Measurements from ENCODE around the gene ASPG.

ASPG gene

GRCh38 chr14:104085032-104085888 is at the start of gene ASPG:
TSS of gene ASPG (plus strand) at chr14:104085700. CDS start at chr14:104085771, 71 bp downstream.
- H3K27me3 ChIP-seq (ENCODE audit: control insufficient read depth, insufficient read depth, low read length) = peaks cover 4% of the 10 kb centered on the region
- peak within 1 kb of the TSS; percentile 41 for H3K4me3 ChIP-seq (ENCODE audit: low read depth, low read length)
- no peak within 1 kb of the TSS for H3K9ac ChIP-seq (ENCODE audit: low read depth, low read length)
- H3K36me3 ChIP-seq (ENCODE audit: control insufficient read depth, insufficient read depth, low read length) = no peaks in the 10 kb centered on the region
- no peaks in the 10 kb centered on the region for H3K4me1 ChIP-seq (ENCODE audit: control insufficient read depth, insufficient read depth, low read length)
- H3K9me3 ChIP-seq (ENCODE audit: control insufficient read depth, insufficient read depth, low read length) = no peaks in the 10 kb centered on the region

- H3K36me3 ChIP-seq (ENCODE audit: control insufficient read depth, insufficient read depth, low read length) = no peaks in the 10 kb centered on the region
- H3K4me3 ChIP-seq (ENCODE audit: low read depth, low read length) = no peak overlapping the region
- H3K4me1 ChIP-seq (ENCODE audit: control insufficient read depth, insufficient read depth, low read length) = no peaks in the 10 kb centered on the region
- H3K27me3 ChIP-seq (ENCODE audit: control insufficient read depth, insufficient read depth, low read length) = no peaks in the 10 kb centered on the region
- H3K9ac ChIP-seq (ENCODE audit: low read depth, low read length) = no peak overlapping the region
- H3K9me3 ChIP-seq (ENCODE audit: control insufficient read depth, insufficient read depth, low read length) = no peaks in the 10 kb centered on the region
These were observed 49.3 kb upstream of the ASPG start for GRCh38 chr14:104036212-104036611.

DNA sequence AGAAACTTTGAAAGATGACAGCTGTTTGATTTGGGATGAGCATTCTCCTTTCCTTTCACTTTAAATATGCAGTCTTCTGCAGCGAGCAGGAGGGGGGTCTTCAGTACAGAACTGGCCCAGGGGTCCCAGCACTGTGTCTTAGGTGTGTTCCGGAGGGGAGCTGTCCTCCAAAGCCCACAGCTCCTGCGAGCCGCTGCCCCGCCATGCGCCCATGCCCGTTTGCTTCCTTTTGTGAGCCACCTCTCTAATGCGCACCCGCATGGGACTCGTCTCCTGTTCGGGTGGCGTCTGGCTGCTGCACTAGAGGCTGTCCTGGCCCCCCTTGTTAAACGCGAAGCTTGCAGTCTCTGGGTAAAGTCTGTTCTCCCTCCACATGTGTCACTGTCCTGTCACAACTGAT is 48.4 kb upstream of the ASPG start:
- Histone ChIP-seq H3K4me3 (ENCODE audit: low read depth, low read length) (no peak overlapping the region), H3K9ac (ENCODE audit: low read depth, low read length) (no peak overlapping the region), H3K4me1 (ENCODE audit: control insufficient read depth, insufficient read depth, low read length) (no peaks in the 10 kb centered on the region), H3K27me3 (ENCODE audit: control insufficient read depth, insufficient read depth, low read length) (no peaks in the 10 kb centered on the region), H3K36me3 (ENCODE audit: control insufficient read depth, insufficient read depth, low read length) (no peaks in the 10 kb centered on the region), H3K9me3 (ENCODE audit: control insufficient read depth, insufficient read depth, low read length) (no peaks in the 10 kb centered on the region)

GRCh38 chr14:104037903-104038302 is 47.6 kb upstream of the ASPG start:
- no peak overlapping the region for H3K9ac ChIP-seq (ENCODE audit: low read depth, low read length)
- H3K36me3 ChIP-seq (ENCODE audit: control insufficient read depth, insufficient read depth, low read length) = no peaks in the 10 kb centered on the region
- no peaks in the 10 kb centered on the region for H3K4me1 ChIP-seq (ENCODE audit: control insufficient read depth, insufficient read depth, low read length)
- H3K4me3 ChIP-seq (ENCODE audit: low read depth, low read length) = no peak overlapping the region
- no peaks in the 10 kb centered on the region for H3K27me3 ChIP-seq (ENCODE audit: control insufficient read depth, insufficient read depth, low read length)
- H3K9me3 ChIP-seq (ENCODE audit: control insufficient read depth, insufficient read depth, low read length) = no peaks in the 10 kb centered on the region

DNA sequence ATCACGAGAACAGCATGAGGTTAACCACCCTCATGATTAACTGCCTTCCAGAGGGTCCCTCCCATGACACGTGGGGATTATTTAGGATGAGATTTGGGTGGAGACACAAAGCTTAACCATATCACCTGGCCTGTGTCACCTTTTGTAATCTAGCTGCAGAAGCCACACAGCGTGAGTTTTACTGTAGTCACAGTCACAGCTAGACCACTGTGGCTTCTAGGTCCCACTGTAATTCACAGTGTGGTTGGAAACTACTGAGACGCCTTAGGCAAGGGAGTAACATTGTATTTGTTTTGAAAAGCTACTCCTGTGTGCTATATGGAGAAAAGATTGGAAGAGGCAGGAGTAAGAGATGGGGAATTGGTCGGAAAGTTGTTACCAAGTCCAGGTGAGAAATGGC is 46.3 kb upstream of the ASPG start:
- Histone ChIP-seq H3K9ac (ENCODE audit: low read depth, low read length) (no peak overlapping the region), H3K27me3 (ENCODE audit: control insufficient read depth, insufficient read depth, low read length) (no peaks in the 10 kb centered on the region), H3K9me3 (ENCODE audit: control insufficient read depth, insufficient read depth, low read length) (no peaks in the 10 kb centered on the region), H3K4me3 (ENCODE audit: low read depth, low read length) (no peak overlapping the region), H3K36me3 (ENCODE audit: control insufficient read depth, insufficient read depth, low read length) (no peaks in the 10 kb centered on the region), H3K4me1 (ENCODE audit: control insufficient read depth, insufficient read depth, low read length) (no peaks in the 10 kb centered on the region)

- no peak overlapping the region for H3K4me3 ChIP-seq (ENCODE audit: low read depth, low read length)
- no peaks in the 10 kb centered on the region for H3K27me3 ChIP-seq (ENCODE audit: control insufficient read depth, insufficient read depth, low read length)
- no peaks in the 10 kb centered on the region for H3K36me3 ChIP-seq (ENCODE audit: control insufficient read depth, insufficient read depth, low read length)
- no peak overlapping the region for H3K9ac ChIP-seq (ENCODE audit: low read depth, low read length)
- H3K4me1 ChIP-seq (ENCODE audit: control insufficient read depth, insufficient read depth, low read length) = no peaks in the 10 kb centered on the region
- no peaks in the 10 kb centered on the region for H3K9me3 ChIP-seq (ENCODE audit: control insufficient read depth, insufficient read depth, low read length)
These were observed 45.0 kb upstream of the ASPG start for GRCh38 chr14:104040539-104040938.

GRCh38 chr14:104041430-104042104 is 43.9 kb upstream of the ASPG start:
- Histone ChIP-seq H3K9me3 (ENCODE audit: control insufficient read depth, insufficient read depth, low read length) (no peaks in the 10 kb centered on the region), H3K4me3 (ENCODE audit: low read depth, low read length) (no peak overlapping the region), H3K4me1 (ENCODE audit: control insufficient read depth, insufficient read depth, low read length) (no peaks in the 10 kb centered on the region), H3K36me3 (ENCODE audit: control insufficient read depth, insufficient read depth, low read length) (no peaks in the 10 kb centered on the region), H3K27me3 (ENCODE audit: control insufficient read depth, insufficient read depth, low read length) (no peaks in the 10 kb centered on the region), H3K9ac (ENCODE audit: low read depth, low read length) (no peak overlapping the region)

GRCh38 chr14:104044016-104044415 is 41.5 kb upstream of the ASPG start:
- Histone ChIP-seq H3K36me3 (ENCODE audit: control insufficient read depth, insufficient read depth, low read length) (no peaks in the 10 kb centered on the region), H3K9me3 (ENCODE audit: control insufficient read depth, insufficient read depth, low read length) (no peaks in the 10 kb centered on the region), H3K27me3 (ENCODE audit: control insufficient read depth, insufficient read depth, low read length) (no peaks in the 10 kb centered on the region), H3K9ac (ENCODE audit: low read depth, low read length) (no peak overlapping the region), H3K4me1 (ENCODE audit: control insufficient read depth, insufficient read depth, low read length) (no peaks in the 10 kb centered on the region), H3K4me3 (ENCODE audit: low read depth, low read length) (no peak overlapping the region)

- H3K27me3 ChIP-seq (ENCODE audit: control insufficient read depth, insufficient read depth, low read length) = no peaks in the 10 kb centered on the region
- no peaks in the 10 kb centered on the region for H3K9me3 ChIP-seq (ENCODE audit: control insufficient read depth, insufficient read depth, low read length)
- no peaks in the 10 kb centered on the region for H3K36me3 ChIP-seq (ENCODE audit: control insufficient read depth, insufficient read depth, low read length)
- no peaks in the 10 kb centered on the region for H3K4me1 ChIP-seq (ENCODE audit: control insufficient read depth, insufficient read depth, low read length)
- no peak overlapping the region for H3K4me3 ChIP-seq (ENCODE audit: low read depth, low read length)
- no peak overlapping the region for H3K9ac ChIP-seq (ENCODE audit: low read depth, low read length)
These were observed 37.7 kb upstream of the ASPG start for GRCh38 chr14:104047761-104048160.

GRCh38 chr14:104048758-104049507 is 36.6 kb upstream of the ASPG start:
- Histone ChIP-seq H3K27me3 (ENCODE audit: control insufficient read depth, insufficient read depth, low read length) (no peaks in the 10 kb centered on the region), H3K4me1 (ENCODE audit: control insufficient read depth, insufficient read depth, low read length) (no peaks in the 10 kb centered on the region), H3K36me3 (ENCODE audit: control insufficient read depth, insufficient read depth, low read length) (no peaks in the 10 kb centered on the region), H3K4me3 (ENCODE audit: low read depth, low read length) (no peak overlapping the region), H3K9ac (ENCODE audit: low read depth, low read length) (no peak overlapping the region), H3K9me3 (ENCODE audit: control insufficient read depth, insufficient read depth, low read length) (no peaks in the 10 kb centered on the region)

DNA sequence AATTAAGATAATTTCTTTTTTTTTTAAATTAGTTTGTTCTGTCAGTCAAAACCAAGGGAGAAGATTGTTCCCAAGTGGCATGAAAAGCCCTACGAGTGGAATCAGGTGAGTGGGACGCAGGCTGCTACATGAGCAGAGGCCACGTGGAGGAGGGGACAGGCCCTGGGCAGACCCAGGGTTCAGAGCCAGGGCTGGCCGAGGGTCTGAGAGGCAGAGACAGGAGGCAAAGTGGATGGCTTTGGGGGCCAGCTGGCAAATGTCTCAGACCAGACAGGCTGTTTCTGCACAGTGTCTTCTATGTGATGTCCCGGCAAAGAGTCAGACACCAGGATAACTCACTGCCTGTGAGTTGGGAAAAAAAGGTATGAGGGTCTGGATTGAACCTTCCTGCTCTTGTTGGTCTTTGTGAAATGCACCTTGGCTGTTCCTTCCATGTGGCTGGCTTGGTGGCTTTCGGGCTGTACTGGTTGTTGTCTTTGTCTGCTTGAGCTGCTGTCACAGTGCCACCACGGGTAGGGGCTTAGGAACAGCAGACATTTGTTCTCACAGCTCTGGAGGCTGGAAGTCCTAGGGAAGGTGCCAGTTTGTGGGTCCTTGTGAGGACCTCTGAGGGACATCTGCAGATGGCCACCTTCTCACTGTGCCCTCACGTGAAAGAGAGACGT is 35.8 kb upstream of the ASPG start:
- no peaks in the 10 kb centered on the region for H3K27me3 ChIP-seq (ENCODE audit: control insufficient read depth, insufficient read depth, low read length)
- H3K9ac ChIP-seq (ENCODE audit: low read depth, low read length) = no peak overlapping the region
- no peaks in the 10 kb centered on the region for H3K36me3 ChIP-seq (ENCODE audit: control insufficient read depth, insufficient read depth, low read length)
- no peaks in the 10 kb centered on the region for H3K9me3 ChIP-seq (ENCODE audit: control insufficient read depth, insufficient read depth, low read length)
- no peaks in the 10 kb centered on the region for H3K4me1 ChIP-seq (ENCODE audit: control insufficient read depth, insufficient read depth, low read length)
- H3K4me3 ChIP-seq (ENCODE audit: low read depth, low read length) = no peak overlapping the region
